ENCODE data around the gene CSH1.
"Not testable (repeated sequence)": the region's sequence is repeated elsewhere in the genome, so short reads cannot be mapped to it uniquely, and the experiment has no call there.

The CSH1 gene

DNA sequence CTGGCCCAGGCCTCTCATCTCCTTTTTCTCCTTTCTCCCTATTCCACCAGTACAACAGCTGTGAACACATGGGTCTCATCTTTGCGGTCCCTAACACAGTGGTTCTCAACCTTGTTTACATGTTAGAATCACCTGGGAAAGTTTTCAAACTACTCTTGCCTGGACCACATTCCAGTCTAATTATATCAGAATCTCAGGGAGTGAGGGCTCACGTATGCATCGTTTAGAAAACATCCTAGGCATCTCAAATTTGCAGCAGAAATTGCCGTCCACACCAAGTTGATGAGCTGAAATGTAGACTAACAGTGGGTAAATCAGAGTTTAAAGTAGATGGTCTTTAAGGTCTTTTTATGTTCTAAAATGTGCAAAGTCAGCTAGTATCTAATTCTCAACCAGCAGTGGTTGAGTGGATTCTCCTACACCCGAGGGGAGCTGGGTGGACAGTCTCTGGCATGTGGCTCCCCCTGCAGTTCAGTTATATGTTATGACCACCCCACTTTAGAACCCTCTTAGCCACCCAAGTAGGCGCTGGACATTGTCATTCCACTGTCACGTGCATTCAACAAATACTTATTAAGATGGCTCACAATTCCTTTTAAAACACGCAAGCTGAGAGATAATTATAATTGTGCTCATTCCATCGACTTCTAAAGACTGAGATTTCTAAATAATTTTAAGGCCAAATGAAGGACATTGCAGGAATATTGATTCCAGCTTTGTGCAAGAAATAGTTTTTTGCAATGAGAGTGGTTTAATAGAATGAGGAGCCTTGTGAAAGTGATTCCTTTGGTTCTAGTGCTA is 26.7 kb downstream of the CSH1 start:
- DNase-seq (ENCODE audit: low spot score): not testable (repeated sequence)

DNA sequence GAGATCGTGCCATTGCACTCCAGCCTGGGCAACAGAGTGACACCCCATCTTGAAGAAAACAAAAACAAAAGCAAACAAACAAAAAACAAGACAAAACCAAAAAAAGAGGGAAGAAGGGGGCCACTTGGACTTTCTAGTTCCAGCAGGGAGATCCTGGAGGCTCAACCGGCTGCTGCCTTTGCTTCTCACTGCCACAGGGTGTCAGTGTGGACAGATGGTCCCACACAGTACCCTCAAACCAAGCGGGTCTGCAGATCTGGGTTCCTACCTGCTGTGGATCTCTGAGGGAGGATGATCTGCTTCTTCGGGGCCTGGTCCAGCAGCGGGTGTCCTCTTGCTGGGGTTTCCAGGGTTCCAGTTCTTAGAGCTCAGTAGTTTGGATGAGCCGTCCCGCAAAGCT is 29.7 kb downstream of the CSH1 start:
- DNase-seq (ENCODE audit: low spot score): not testable (repeated sequence)

DNA sequence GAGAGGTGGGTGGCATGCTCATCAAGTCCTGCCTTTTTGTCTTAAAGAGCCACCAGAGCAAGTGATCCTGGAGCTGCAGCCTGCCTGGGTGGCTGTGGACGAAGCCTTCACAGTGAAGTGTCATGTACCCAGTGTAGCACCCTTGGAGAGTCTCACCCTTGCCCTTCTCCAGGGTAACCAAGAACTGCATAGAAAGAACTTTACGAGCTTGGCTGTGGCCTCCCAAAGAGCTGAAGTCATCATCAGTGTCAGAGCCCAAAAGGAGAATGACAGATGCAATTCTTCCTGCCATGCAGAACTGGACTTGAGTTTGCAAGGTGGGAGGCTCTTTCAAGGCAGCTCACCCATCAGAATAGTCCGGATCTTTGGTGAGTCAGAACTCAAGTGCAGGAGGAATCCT is 37.1 kb downstream of the CSH1 start:
- no peak for DNase-seq (ENCODE audit: low spot score)

DNA sequence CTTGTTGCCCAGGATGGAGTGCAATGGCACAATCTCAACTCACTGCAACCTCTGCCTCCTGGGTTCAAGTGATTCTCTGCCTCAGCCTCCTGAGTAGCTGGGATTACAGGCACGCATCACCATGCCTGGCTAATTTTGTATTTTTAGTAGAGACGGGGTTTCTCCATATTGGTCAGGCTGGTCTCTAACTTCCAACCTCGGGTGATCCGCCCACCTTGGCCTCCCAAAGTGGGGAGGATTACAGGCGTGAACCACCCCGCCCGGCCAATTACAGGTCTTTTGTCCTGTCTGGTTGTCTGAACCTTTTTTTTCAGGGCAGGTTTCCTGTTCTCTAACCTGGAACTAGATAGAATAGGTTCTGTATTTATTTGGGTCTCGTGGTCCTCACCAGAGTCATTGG is 39.9 kb downstream of the CSH1 start:
- DNase-seq (ENCODE audit: low spot score): not testable (repeated sequence)

DNA sequence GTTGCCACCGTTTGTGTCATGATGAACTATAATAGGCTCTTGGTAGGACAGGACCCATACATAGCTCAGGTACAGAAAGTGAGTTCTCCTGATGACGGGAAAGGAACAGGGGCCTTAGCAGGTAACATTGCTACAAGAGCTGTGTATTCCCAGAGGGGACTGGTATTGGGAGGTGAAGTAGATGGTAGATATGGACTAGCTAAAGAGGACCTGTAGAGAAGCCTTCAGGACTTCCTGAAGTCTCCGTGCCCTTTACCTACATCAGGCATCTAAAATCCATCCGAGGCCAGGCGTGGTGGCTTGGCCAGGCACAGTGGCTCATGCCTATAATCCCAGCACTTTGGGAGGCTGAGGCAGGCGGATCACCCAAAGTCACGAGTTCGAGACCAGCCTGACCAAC is 41.2 kb downstream of the CSH1 start:
- DNase-seq (ENCODE audit: low spot score): no peak

DNA sequence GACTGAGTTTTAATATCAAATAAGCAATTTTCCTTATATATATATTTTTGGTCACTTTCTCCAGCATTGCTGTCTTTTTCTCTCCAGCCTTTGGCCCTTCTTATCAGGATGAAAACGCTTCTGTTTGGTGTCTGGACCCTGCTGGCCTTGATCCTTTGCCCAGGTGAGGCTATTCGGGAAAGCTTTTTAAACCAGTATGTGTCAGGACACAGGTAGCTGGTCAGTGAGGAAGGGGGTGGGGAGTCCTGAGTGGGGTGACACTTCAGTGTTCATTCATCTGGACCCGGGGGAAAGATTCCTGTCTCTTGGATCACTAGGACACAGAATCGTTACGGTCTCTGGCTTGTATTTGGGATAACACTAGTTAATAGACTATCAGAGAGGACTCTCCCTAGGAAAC is 41.7 kb downstream of the CSH1 start:
- DNase-seq (ENCODE audit: low spot score): no peak

DNA sequence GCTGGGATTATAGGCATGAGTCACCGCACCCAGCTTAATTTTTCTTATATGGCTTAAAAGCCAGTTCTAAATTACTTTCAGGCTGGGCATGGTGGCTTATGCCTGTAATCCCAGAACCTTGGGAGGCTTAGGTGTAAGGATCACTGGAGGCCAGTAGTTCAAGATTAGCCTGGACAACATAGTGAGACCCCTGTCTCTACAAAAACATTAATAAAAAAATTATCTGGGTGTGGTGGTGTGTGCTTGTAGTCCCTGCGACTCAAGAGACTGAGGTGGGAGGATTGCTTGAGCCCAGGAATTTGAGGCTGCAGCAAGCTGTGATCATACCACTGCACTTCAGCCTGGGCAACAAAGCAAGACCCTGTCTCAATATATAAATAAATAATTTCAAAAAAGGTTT is 43.1 kb downstream of the CSH1 start:
- DNase-seq (ENCODE audit: low spot score): no peak

DNA sequence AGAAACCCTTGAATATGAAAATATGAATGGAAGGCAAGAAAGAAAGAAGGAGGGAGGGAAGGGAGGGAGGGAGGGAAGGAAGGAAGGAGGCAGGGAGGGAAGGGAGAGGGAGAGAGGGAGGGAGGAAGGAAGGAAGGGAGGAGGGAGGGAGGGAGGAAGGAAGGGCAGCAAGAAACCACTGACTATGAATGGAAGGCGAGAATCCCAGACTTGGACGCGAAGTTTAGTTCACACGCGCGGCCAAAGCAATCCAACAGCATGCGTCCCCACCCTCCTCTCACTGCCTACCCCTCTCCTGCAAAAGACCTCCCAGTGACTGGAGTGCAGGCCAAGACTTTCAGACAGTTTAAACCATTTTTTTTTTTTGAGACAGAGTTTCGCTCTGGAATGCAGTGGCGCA is 46.0 kb downstream of the CSH1 start:
- no peak for DNase-seq (ENCODE audit: low spot score)

DNA sequence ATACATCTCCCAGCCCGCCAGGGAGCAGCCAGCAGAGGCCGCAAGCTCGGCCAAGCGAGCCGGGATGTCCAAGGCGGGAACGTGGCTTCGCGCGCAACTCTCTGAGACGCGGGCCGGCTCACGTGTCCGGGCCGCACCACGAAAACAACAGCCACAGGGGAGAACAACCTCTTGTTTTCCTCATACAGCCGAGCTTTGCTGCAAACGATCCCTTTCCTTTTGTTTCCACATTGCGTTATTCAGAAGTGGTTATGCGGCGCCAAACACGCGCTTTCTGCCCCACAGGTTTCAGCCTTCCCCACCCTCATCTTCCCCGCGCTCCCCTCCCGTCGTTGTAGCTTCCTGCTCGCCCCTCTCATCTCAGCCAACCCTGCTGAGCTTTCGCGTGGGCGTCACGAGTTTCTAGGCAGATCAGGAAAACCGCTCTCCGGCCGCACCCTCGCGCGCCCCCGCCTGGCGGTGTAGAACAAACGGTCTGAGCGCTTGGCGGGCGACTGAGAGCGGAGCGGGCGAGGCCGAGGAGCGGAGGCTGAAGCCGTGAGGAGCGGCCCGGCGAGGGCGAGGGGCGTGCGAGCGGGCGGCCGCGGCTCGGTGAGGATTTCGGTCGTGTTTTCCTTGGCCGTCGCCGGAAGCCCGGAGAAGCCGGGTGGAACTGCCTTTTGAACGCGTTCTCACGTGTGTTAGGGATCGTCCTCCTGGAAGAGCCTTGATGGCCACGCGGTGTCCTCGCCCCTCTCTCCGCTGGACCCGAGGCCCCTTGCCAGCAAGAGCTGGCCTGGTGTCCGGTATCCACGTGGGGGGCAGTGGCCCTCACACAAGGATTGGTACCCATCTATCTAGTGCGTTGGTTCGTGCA is 47.3 kb downstream of the CSH1 start:
- DNase-seq (ENCODE audit: low spot score): peak; percentile 96

DNA sequence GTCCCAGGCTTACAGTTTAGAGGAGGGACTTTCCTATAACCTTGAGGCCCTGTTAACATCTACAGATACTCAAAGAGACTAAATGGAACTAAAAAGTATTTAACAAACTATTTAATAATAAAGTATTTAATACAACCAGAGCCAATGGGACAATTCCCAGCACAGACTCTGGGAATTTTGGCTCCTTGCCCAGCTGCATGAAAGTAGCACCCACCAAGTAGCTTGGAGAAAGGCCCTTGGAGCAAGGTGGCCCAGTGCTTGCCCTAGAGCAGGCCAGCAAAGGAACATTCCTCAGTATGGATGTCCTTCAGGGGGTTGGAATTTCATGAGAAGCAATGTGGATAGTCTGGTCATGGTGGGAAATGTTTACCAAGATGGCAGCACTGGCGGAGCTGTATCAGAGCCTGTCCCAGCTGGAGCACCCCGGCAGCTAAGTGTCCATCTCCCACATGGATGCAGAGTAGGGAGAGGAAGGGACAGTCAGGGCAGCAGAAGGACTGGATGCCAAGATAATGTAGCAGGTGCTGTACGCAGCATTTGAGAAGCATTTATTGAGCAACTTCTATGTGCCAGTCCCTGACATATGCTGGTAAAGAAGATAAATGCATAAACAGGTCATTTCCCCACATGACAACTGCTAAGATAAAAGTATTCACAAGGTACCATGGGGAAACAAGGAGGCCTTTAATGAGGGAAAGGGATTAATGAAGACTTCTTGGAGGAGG is 48.7 kb downstream of the CSH1 start:
- no peak for DNase-seq (ENCODE audit: low spot score)

DNA sequence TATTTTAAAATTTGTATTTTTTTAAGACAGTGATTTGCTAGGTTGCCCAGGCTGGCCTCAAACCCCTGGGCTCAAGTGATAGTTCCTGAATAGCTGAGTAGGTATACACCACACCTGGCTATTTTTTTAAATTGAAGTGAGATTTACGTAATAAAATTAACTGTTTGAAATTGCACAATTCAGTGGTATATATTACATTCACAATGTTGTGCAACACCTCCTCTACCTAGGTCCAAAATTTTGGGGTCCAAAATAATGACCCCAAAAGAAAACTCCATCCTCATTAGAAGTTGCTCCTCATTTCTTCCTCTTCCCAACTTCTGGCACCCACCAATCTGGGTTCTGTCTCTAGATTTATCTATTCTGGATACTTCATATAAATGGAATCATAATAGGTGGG is 50.9 kb downstream of the CSH1 start:
- DNase-seq (ENCODE audit: low spot score): no peak
